B cell (primary cell): ENCODE data around the gene NACA.

Experiments
- EZH2 ChIP-seq: IDR thresholded peaks from 2 replicates; pipeline ENCODE4 v1.6.1; 2012; ENCODE audit warnings: borderline replicate concordance, low read depth, mild to moderate bottlenecking, moderate library complexity, low read length; ENCODE audit not compliant: insufficient read depth, poor library complexity, severe bottlenecking
- TF ChIP-seq, protein P1 (sequence below): fragments of 200-600 bp; IDR thresholded peaks from one replicate; pipeline ENCODE4 v1.8.0; 2022; ENCODE audit warnings: antibody characterized with exemption, mild to moderate bottlenecking

DNA sequence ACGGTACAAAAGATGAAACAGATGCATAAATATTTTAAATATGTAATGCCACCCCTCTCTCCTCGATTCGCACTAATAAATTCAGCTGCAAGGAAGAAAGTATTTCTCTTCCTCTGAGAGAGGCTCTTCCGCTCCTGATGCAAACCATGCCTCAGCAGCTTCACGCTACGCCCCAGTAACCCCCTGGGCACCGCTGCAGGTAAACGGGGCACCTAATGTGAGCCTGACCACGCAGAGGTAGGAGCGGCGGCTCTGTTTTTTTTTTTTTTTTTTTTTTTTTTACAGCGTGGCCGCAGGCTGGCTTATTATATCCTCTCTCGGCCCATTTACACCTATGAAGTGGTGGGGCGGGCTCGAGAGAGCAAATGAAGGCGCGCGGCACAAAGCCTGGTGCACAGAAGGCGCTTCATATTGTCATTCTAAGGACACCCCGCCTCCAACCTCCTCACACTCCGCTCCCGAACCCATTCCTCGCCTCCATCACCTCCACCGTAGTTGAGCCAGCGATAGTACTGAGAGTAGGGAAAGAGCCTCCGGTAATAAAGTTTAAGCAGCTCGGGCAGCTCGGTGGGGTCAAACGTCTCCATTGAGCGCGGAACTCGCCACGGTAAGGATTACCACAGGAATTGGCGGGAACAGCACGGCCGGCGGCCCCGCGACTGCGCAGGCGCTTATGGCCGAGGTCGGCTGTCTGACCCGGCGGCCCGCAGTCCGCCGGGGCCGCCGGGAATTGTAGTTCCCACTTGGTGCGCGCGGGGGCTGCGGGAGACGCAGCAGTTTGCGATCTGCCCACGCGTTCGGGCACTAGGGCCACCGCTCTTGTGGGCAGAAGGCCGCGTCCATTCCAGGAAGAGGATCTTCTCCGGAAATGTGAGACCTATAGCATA, 26.9 kb upstream of the NACA start, which contains the start of gene PRIM1:
- TF ChIP-seq, protein P1, sequence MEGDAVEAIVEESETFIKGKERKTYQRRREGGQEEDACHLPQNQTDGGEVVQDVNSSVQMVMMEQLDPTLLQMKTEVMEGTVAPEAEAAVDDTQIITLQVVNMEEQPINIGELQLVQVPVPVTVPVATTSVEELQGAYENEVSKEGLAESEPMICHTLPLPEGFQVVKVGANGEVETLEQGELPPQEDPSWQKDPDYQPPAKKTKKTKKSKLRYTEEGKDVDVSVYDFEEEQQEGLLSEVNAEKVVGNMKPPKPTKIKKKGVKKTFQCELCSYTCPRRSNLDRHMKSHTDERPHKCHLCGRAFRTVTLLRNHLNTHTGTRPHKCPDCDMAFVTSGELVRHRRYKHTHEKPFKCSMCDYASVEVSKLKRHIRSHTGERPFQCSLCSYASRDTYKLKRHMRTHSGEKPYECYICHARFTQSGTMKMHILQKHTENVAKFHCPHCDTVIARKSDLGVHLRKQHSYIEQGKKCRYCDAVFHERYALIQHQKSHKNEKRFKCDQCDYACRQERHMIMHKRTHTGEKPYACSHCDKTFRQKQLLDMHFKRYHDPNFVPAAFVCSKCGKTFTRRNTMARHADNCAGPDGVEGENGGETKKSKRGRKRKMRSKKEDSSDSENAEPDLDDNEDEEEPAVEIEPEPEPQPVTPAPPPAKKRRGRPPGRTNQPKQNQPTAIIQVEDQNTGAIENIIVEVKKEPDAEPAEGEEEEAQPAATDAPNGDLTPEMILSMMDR: peak; percentile 21
- TF ChIP-seq EZH2: no peak
